Breast epithelium (tissue), 3 donors: ENCODE data around the gene ABCB8.

Source experiments
- CTCF ChIP-seq, 3 donors: fragments of 450-650 bp; IDR thresholded peaks; one replicate each; pipeline ENCODE4 v1.5.1; 2016 to 2017; ENCODE audit warnings: antibody characterized with exemption in 3 of 3, mild to moderate bottlenecking in 3 of 3, moderate library complexity in 3 of 3
- POLR2A ChIP-seq: fragments of 450-650 bp; IDR thresholded peaks from one replicate; pipeline ENCODE4 v1.6.1; 2016; ENCODE audit warnings: antibody characterized with exemption, mild to moderate bottlenecking, moderate library complexity
- POLR2AphosphoS5 ChIP-seq, 3 donors: sonication (generic); formaldehyde crosslinking; IDR thresholded peaks; one replicate each; pipeline ENCODE4 v1.6.1; 2017; ENCODE audit warnings: antibody characterized with exemption in 3 of 3

GRCh38 chr7:151039850-151040548 lies 11.7 kb downstream of the ABCB8 start:
- TF ChIP-seq POLR2AphosphoS5 (IDR thresholded peaks at IDR 0.05) = no peak
- no peak for TF ChIP-seq CTCF (IDR thresholded peaks at IDR 0.05)
- no peak for TF ChIP-seq POLR2A
